Body of pancreas (tissue), 4 donors: Measurements from ENCODE around the gene PSMC5. TPM values are rescaled to one million over a fixed set of nuclear protein-coding genes. Genes with fewer than 3 reads are reported as not detected.

Experiments used
- ATAC-seq: fragments of 150-250 bp; one replicate; pipeline ENCODE4 v1.9.1; 2016
- DNase-seq, 4 donors: peaks; one replicate each; pipeline ENCODE4 v3.0.0-alpha.2; 2019
- H3K27ac ChIP-seq, 4 donors: fragments of 200-600 bp; sonication (generic); 1 replicate in 3 of 4; 2 replicates in 1 of 4; pipeline versions ENCODE4 v1.5.1 to v1.6.1; 2016 to 2019; ENCODE audit warnings: mild to moderate bottlenecking in 1 of 4, mixed read lengths in 1 of 4, moderate library complexity in 1 of 4
- H3K27me3 ChIP-seq, 2 donors: fragments of 200-600 bp; sonication (generic); one replicate each; pipeline ENCODE4 v1.6.0; 2016; ENCODE audit warnings: mild to moderate bottlenecking in 1 of 2
- H3K36me3 ChIP-seq, 2 donors: fragments of 200-600 bp; sonication (generic); replicated peaks in 1 of 2; 2 replicates each; pipeline ENCODE4 v1.5.1; 2016; ENCODE audit warnings: low read depth in 2 of 2; ENCODE audit not compliant: insufficient read depth in 1 of 2
- H3K4me1 ChIP-seq: fragments of 200-600 bp; sonication (generic); one replicate; pipeline ENCODE4 v1.6.0; 2016
- H3K4me3 ChIP-seq, 2 donors: fragments of 200-600 bp; sonication (generic); 1 replicate in 1 of 2; 2 replicates in 1 of 2; pipeline ENCODE4 v1.5.1; 2016 to 2019
- H3K9me3 ChIP-seq, 3 donors: fragments of 200-600 bp; sonication (generic); 1 replicate in 2 of 3; 2 replicates in 1 of 3; pipeline ENCODE4 v1.5.1; 2016
- POLR2A ChIP-seq, 3 donors: fragments of 450-650 bp; IDR thresholded peaks; one replicate each; pipeline ENCODE4 v1.6.1; 2016; ENCODE audit warnings: antibody characterized with exemption in 3 of 3, mild to moderate bottlenecking in 2 of 3
- WGBS, 2 donors: methylation state at CpG; one replicate each; pipeline ENCODE4 v1.1.5; 2017; 5-methylcytosine and 5-hydroxymethylcytosine counted together
- intact Hi-C: fragments of 100-400 bp; cut with DNase I; formaldehyde crosslinking; loops from one replicate; pipeline ENCODE4 v1.15.1; 2023
- total RNA-seq, 2 donors: library from RNA; depleted of rRNA; stranded (reverse); fragments of >200 nt; gene quantifications; one replicate each; pipeline ENCODE4 v1.1.0, GENCODE V29; 2016
- TF ChIP-seq, protein P1 (sequence below), 7 experiments: fragments of 450-650 bp in 4 of 7; fragments of 200-600 bp in 3 of 7; sonication (generic) in 3 of 7; IDR thresholded peaks; one replicate each; pipeline ENCODE4 v1.5.1; 2016 to 2019; ENCODE audit warnings: antibody characterized with exemption in 7 of 7

PSMC5 gene
- total RNA-seq, 2 donors from 2014 or later: 55.0 to 59.4 TPM

DNA sequence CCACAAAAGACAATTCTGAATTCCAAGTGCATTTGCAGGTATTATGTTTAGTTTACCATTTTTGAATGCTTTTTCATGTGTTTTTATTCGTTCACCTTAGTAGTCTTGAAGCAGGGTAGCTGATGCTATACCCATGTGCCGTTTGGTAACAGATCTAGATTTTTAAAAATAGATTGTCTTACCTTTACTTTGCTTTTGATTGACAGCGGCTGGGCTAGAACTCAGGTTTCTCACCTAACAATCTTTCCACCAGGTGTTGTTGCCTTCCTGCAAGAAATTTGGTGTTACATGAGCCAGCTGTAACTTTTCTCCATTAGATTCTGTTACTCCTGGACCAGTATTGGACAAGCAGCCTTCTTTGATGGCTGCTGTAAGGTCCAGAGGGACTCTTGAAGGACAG is 1.7 kb downstream of the PSMC5 start:
- 62 to 73% methylated on average over 3 of the region's 3 CpGs for WGBS, 2 donors
- H3K36me3 ChIP-seq: peaks cover 8 to 43% of the 10 kb centered on the region in 2 donors
- DNase-seq: no peak

DNA sequence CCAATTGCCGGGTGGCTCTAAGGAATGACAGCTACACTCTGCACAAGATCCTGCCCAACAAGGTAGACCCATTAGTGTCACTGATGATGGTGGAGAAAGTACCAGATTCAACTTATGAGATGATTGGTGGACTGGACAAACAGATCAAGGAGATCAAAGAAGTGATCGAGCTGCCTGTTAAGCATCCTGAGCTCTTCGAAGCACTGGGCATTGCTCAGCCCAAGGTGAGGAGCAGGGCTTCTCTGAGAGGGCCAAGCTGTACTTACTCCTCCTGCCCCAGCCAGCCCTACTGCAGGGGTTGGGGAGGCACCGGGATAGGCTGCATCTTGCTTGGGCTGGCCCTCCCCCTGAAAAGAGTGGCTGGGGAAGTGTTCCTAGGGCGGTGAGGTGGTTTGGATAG is 3.0 kb downstream of the PSMC5 start:
- intact Hi-C loops: loop anchor here (10.0 kb wide), 1 partner anchor 55 kb away; the partner anchor contains the start of genes CCDC47 and DDX42
- DNase-seq: no peak
- H3K4me3 ChIP-seq: no peak overlapping the region
- no peaks in the 10 kb centered on the region for H3K27me3 ChIP-seq
- no peak for ATAC-seq
- H3K4me1 ChIP-seq: peaks cover 40% of the 10 kb centered on the region
- TF ChIP-seq, protein P1, sequence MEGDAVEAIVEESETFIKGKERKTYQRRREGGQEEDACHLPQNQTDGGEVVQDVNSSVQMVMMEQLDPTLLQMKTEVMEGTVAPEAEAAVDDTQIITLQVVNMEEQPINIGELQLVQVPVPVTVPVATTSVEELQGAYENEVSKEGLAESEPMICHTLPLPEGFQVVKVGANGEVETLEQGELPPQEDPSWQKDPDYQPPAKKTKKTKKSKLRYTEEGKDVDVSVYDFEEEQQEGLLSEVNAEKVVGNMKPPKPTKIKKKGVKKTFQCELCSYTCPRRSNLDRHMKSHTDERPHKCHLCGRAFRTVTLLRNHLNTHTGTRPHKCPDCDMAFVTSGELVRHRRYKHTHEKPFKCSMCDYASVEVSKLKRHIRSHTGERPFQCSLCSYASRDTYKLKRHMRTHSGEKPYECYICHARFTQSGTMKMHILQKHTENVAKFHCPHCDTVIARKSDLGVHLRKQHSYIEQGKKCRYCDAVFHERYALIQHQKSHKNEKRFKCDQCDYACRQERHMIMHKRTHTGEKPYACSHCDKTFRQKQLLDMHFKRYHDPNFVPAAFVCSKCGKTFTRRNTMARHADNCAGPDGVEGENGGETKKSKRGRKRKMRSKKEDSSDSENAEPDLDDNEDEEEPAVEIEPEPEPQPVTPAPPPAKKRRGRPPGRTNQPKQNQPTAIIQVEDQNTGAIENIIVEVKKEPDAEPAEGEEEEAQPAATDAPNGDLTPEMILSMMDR (IDR thresholded peaks at IDR 0.05): no peak
- TF ChIP-seq POLR2A (IDR thresholded peaks at IDR 0.05): no peak
- H3K9me3 ChIP-seq: no peaks in the 10 kb centered on the region
- H3K36me3 ChIP-seq: peaks cover 11 to 39% of the 10 kb centered on the region in 2 donors
- WGBS, 2 donors: 88 to 89% methylated on average over 5 of the region's 5 CpGs
- no peak overlapping the region for H3K27ac ChIP-seq

More for the DNA sequence above, 1.7 kb downstream of the PSMC5 start:
- Histone ChIP-seq H3K4me3 (no peak overlapping the region), H3K27ac (no peak overlapping the region), H3K27me3 (no peaks in the 10 kb centered on the region), H3K4me1 (peaks cover 33% of the 10 kb centered on the region), H3K9me3 (no peaks in the 10 kb centered on the region)
- intact Hi-C loops: no loop called here
- no peak for TF ChIP-seq POLR2A (IDR thresholded peaks at IDR 0.05)
- TF ChIP-seq, protein P1 (IDR thresholded peaks at IDR 0.05): no peak
- ATAC-seq: no peak

DNA sequence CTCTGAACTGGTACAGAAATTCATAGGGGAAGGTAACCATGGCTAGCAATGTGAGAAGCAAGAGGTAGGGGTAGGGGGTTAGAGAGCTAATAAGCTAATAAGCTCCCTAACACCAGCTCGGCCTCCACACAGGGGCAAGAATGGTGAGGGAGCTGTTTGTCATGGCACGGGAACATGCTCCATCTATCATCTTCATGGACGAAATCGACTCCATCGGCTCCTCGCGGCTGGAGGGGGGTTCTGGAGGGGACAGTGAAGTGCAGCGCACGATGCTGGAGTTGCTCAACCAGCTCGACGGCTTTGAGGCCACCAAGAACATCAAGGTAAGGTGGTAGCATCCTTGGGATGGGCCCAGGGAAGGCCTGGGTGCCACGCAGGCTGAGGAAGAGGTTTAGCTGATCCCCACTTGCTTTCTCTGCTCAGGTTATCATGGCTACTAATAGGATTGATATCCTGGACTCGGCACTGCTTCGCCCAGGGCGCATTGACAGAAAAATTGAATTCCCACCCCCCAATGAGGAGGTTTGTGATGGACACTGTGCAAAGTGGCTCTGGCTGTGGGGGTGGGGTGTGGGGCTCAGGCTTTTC is 3.8 kb downstream of the PSMC5 start:
- Histone ChIP-seq H3K9me3 (no peaks in the 10 kb centered on the region), H3K27me3 (no peaks in the 10 kb centered on the region), H3K4me3 (no peak overlapping the region), H3K4me1 (peaks cover 35% of the 10 kb centered on the region), H3K27ac (no peak overlapping the region), H3K36me3 (peaks cover 11 to 43% of the 10 kb centered on the region in 2 donors)
- TF ChIP-seq, protein P1 (IDR thresholded peaks at IDR 0.05): no peak
- TF ChIP-seq POLR2A (IDR thresholded peaks at IDR 0.05): no peak
- DNase-seq (no peak), ATAC-seq (no peak)
- WGBS, 2 donors: 73 to 86% methylated on average over 13 to 15 of the region's 15 CpGs
- intact Hi-C loops: loop anchor here (10.0 kb wide), 1 partner anchor 56 kb away; the partner anchor contains the start of genes CCDC47 and DDX42

DNA sequence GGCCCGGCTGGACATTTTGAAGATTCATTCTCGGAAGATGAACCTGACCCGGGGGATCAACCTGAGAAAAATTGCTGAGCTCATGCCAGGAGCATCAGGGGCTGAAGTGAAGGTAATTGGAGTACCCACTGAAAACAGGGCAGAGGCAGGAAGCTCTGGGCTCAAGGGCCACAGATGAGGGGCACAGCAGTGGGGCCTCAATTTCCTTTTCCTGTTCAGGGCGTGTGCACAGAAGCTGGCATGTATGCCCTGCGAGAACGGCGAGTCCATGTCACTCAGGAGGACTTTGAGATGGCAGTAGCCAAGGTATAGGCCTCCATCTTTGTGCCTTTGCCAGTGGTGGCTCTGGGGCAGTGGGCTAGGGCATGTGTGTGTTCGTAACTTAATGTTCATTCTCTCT is 4.3 kb downstream of the PSMC5 start:
- Histone ChIP-seq H3K4me3 (no peak overlapping the region), H3K9me3 (no peaks in the 10 kb centered on the region), H3K36me3 (peaks cover 11 to 43% of the 10 kb centered on the region in 2 donors), H3K27ac (no peak overlapping the region), H3K27me3 (no peaks in the 10 kb centered on the region), H3K4me1 (peaks cover 30% of the 10 kb centered on the region)
- 64 to 82% methylated on average over 8 of the region's 8 CpGs for WGBS, 2 donors
- intact Hi-C loops: loop anchor here (10.0 kb wide), 1 partner anchor 57 kb away; the partner anchor contains the start of genes CCDC47 and DDX42
- no peak for ATAC-seq
- no peak for TF ChIP-seq POLR2A (IDR thresholded peaks at IDR 0.05)
- TF ChIP-seq, protein P1 (IDR thresholded peaks at IDR 0.05): no peak
- DNase-seq: no peak

DNA sequence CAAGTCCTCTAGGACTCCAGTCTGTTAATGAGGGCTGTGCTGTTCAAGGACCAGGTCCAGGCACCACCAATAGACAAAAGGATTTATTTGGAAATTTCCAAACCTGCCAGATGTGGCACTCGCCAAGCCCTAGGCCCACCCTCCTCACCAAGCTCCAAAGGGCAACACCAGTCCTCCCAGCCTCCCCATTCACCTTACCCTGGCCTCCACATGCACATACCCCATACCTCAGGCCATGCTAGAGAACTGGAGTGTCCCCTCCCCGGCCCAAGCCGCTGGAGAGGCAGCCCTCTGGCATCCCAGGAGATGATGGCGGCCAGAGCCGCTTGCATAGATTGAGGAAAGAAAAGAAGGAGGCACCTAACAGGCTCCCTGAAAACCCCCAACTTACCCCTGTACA is 4.8 kb downstream of the PSMC5 start:
- DNase-seq: no peak
- peaks cover 35% of the 10 kb centered on the region for H3K4me1 ChIP-seq
- intact Hi-C loops: loop anchor here (10.0 kb wide), 1 partner anchor 57 kb away; the partner anchor contains the start of genes CCDC47 and DDX42
- no peak overlapping the region for H3K4me3 ChIP-seq
- H3K9me3 ChIP-seq: no peaks in the 10 kb centered on the region
- TF ChIP-seq, protein P1 (IDR thresholded peaks at IDR 0.05): no peak
- TF ChIP-seq POLR2A (IDR thresholded peaks at IDR 0.05): no peak
- H3K27me3 ChIP-seq: no peaks in the 10 kb centered on the region
- no peak overlapping the region for H3K27ac ChIP-seq
- peaks cover 11 to 43% of the 10 kb centered on the region in 2 donors for H3K36me3 ChIP-seq
- no peak for ATAC-seq
- 85 to 86% methylated on average over 4 to 5 of the region's 5 CpGs for WGBS, 2 donors
